HL-60 (cell line): Measurements from ENCODE around the gene FAM171A1.
"Not testable (repeated sequence)": the region's sequence is repeated elsewhere in the genome, so short reads cannot be mapped to it uniquely, and the experiment has no call there.

ENCODE experiments used
- CTCF ChIP-seq: IDR thresholded peaks from one replicate; pipeline ENCODE4 v1.5.1; 2011; ENCODE audit warnings: low read length, control low read depth, inconsistent platforms; ENCODE audit not compliant: insufficient read depth
- GABPA ChIP-seq: IDR thresholded peaks from 2 replicates; pipeline ENCODE4 v1.6.1; 2012; ENCODE audit warnings: low read depth
- POLR2AphosphoS5 ChIP-seq: IDR thresholded peaks from 2 replicates; pipeline ENCODE4 v1.6.1; 2012; ENCODE audit warnings: low read depth
- REST ChIP-seq: IDR thresholded peaks from 2 replicates; pipeline ENCODE4 v1.6.1; 2012; ENCODE audit warnings: low read depth; ENCODE audit not compliant: insufficient replicate concordance
- SPI1 ChIP-seq: IDR thresholded peaks from 2 replicates; pipeline ENCODE4 v1.6.1; 2012; ENCODE audit warnings: low read depth, mild to moderate bottlenecking, borderline replicate concordance

- not testable (repeated sequence) for TF ChIP-seq CTCF, SPI1, REST, GABPA, POLR2AphosphoS5
These were observed 101.3 kb downstream of the FAM171A1 start for GRCh38 chr10:15269838-15270237.
